K562 (cell line): ENCODE results near the gene PGRMC2. TPM values are rescaled to one million over a fixed set of nuclear protein-coding genes. Genes with fewer than 3 reads are reported as not detected.

Experiments
- ATAC-seq: fragments of 200-7000 bp; cut with Tn5 transposase; 3 replicates; pipeline ENCODE4 v1.9.1; 2020; ENCODE audit warnings: moderate library complexity
- BruUV-seq: library from RNA; stranded (reverse); fragments of 400-500 nt; replicated peaks from 2 replicates; lab custom pipeline; 2021; lab: Mats Ljungman, UMichigan
- CTCF ChIA-PET: fragments of 300-600 bp; formaldehyde crosslinking; extraction: SDS; loops from one replicate; lab custom pipeline; 2021; ENCODE audit warnings: low intra/inter-chr PET ratio; lab: Yijun Ruan, JAX
- POLR2A ChIA-PET: fragments of 300-600, 350-650 bp; sonication (Branson Sonifier 250); formaldehyde crosslinking; extraction: SDS; loops from one replicate; lab custom pipeline; 2021; ENCODE audit warnings: antibody characterized with exemption, inconsistent platforms; lab: Yijun Ruan, JAX
- DNase-seq, 4 experiments: peaks; one replicate each; pipeline versions ENCODE4 v3.0.0 to v3.0.0-alpha.2; 2011 to 2018; ENCODE audit warnings: low spot score in 3 of 4, mixed read lengths in 3 of 4; ENCODE audit errors: extremely low read depth in 1 of 4
- FAIRE-seq: peaks from 2 replicates; lab custom pipeline; 2011; peaks lifted over from hg19 to GRCh38; lab: Jason Lieb, UNC
- H2AFZ ChIP-seq: 2 replicates; pipeline ENCODE4 v1.6.0; 2011; ENCODE audit warnings: low read depth, low read length, control low read depth, inconsistent platforms
- H3K27ac ChIP-seq: fragments of 200-600 bp; 3 replicates; pipeline ENCODE4 v1.8.0; 2011; ENCODE audit warnings: low read depth, mild to moderate bottlenecking, control low read depth, inconsistent platforms, low read length, moderate library complexity, mixed read lengths; ENCODE audit errors: extremely low read depth
- H3K27me3 ChIP-seq, 2 experiments: fragments of 300-600 bp in 1 of 2; 2 replicates in 1 of 2; 3 replicates in 1 of 2; pipeline versions ENCODE4 v1.6.0 to v1.8.0; 2011; ENCODE audit warnings: inconsistent platforms in 2 of 2, low read length in 2 of 2, mild to moderate bottlenecking in 1 of 2, mixed read lengths in 1 of 2, moderate library complexity in 1 of 2; ENCODE audit not compliant: control insufficient read depth in 2 of 2, insufficient read depth in 2 of 2
- H3K36me3 ChIP-seq: fragments of 300-600 bp; 3 replicates; pipeline ENCODE4 v1.8.0; 2011; ENCODE audit warnings: mild to moderate bottlenecking, low read length, inconsistent platforms; ENCODE audit not compliant: control insufficient read depth, insufficient read depth
- H3K4me1 ChIP-seq, 2 experiments: fragments of 200-600 bp in 1 of 2; replicated peaks in 1 of 2; 2 replicates in 1 of 2; 3 replicates in 1 of 2; pipeline versions ENCODE4 v1.5.1 to v1.8.0; 2011; ENCODE audit warnings: inconsistent platforms in 2 of 2, low read length in 2 of 2, mild to moderate bottlenecking in 1 of 2, mixed read lengths in 1 of 2, moderate library complexity in 1 of 2; ENCODE audit not compliant: control insufficient read depth in 2 of 2, insufficient read depth in 2 of 2
- H3K4me2 ChIP-seq: 2 replicates; pipeline ENCODE4 v1.6.1; 2011; ENCODE audit warnings: low read length, control low read depth, inconsistent platforms, mixed read lengths; ENCODE audit not compliant: insufficient read depth
- H3K4me3 ChIP-seq: fragments of 200-600 bp; sonication (generic), shearing (Covaris generic); 2 replicates; pipeline ENCODE4 v1.5.1; 2016; ENCODE audit warnings: control low read depth, inconsistent platforms
- H3K79me2 ChIP-seq: fragments of 200-600 bp; 3 replicates; pipeline ENCODE4 v1.8.0; 2011; ENCODE audit warnings: low read length, inconsistent platforms; ENCODE audit not compliant: control insufficient read depth, insufficient read depth
- H3K9ac ChIP-seq, 2 experiments: 2 replicates each; pipeline versions ENCODE4 v1.6.0 to v1.6.1; 2011; ENCODE audit warnings: low read depth in 2 of 2, low read length in 2 of 2, control low read depth in 1 of 2, inconsistent platforms in 1 of 2, mild to moderate bottlenecking in 1 of 2, mixed read lengths in 1 of 2; ENCODE audit not compliant: insufficient read depth in 1 of 2
- H3K9me1 ChIP-seq: one replicate; pipeline ENCODE4 v1.6.0; 2011; ENCODE audit warnings: inconsistent platforms, mild to moderate bottlenecking, low read length, moderate library complexity; ENCODE audit not compliant: control insufficient read depth, insufficient read depth
- H3K9me3 ChIP-seq: replicated peaks from 2 replicates; pipeline ENCODE4 v1.5.1; 2011; ENCODE audit warnings: low read depth, low read length, inconsistent platforms; ENCODE audit not compliant: control insufficient read depth, insufficient read depth
- H4K20me1 ChIP-seq: replicated peaks from 2 replicates; pipeline ENCODE4 v1.6.1; 2011; ENCODE audit warnings: low read length, inconsistent platforms, mixed read lengths; ENCODE audit not compliant: control insufficient read depth, insufficient read depth
- CBFB ChIP-seq: sonication (generic); formaldehyde crosslinking; IDR thresholded peaks from 2 replicates; pipeline ENCODE4 v1.4.0; 2020; ENCODE audit warnings: mild to moderate bottlenecking, missing genetic modification reagents
- HSF4 ChIP-seq: fragments of 250-450 bp; sonication (Bioruptor Pico); IDR thresholded peaks from 2 replicates; pipeline ENCODE4 v2.1.2; 2022; ENCODE audit warnings: mild to moderate bottlenecking, moderate library complexity, borderline replicate concordance
- KLF10 ChIP-seq: fragments of 250-450 bp; sonication (Bioruptor Pico); IDR thresholded peaks from 2 replicates; pipeline ENCODE4 v1.6.1; 2021; ENCODE audit warnings: matching md5 sums
- MBD2 ChIP-seq: sonication (generic); IDR thresholded peaks from 2 replicates; pipeline ENCODE4 v1.6.1; 2016; ENCODE audit warnings: low read depth, borderline replicate concordance
- NFATC3 ChIP-seq: fragments of 450-650 bp; IDR thresholded peaks from 2 replicates; pipeline ENCODE4 v1.6.1; 2017; ENCODE audit warnings: mild to moderate bottlenecking
- RBM22 ChIP-seq: fragments of 200-400 bp; formaldehyde crosslinking; IDR thresholded peaks from 2 replicates; pipeline ENCODE4 v1.6.1; 2018; ENCODE audit warnings: low read length, low read depth; ENCODE audit not compliant: poor library complexity, severe bottlenecking
- RHOXF2B ChIP-seq: fragments of 250-450 bp; sonication (Bioruptor Pico); conservative IDR thresholded peaks from 2 replicates; pipeline ENCODE4 v1.5.1; 2021
- TCF7 ChIP-seq: sonication (generic); IDR thresholded peaks from 2 replicates; pipeline ENCODE4 v1.6.1; 2016; ENCODE audit warnings: antibody characterized with exemption, borderline replicate concordance
- whole genome bisulfite sequencing: fragments of 100-300 bp; shearing (Covaris generic); methylation state at CpG from one replicate; pipeline ENCODE4 v1.1.6; 2016; ENCODE audit warnings: low coverage, mixed read lengths; ENCODE audit not compliant: insufficient coverage; ENCODE audit errors: missing lambda C conversion rate; 5-methylcytosine and 5-hydroxymethylcytosine counted together
- in situ Hi-C: fragments of 300-500 bp; cut with MboI; formaldehyde crosslinking; loops from 4 replicates; pipeline ENCODE4 v1.15.0; 2018; ENCODE audit warnings: inconsistent platforms, mixed read lengths
- intact Hi-C: fragments of 100-400 bp; cut with micrococcal nuclease; formaldehyde crosslinking; loops from 2 replicates; pipeline ENCODE4 v1.14.2; 2022
- polyA plus RNA-seq, 8 experiments: library from polyadenylated mRNA; depleted of rRNA in 4 of 8; stranded (reverse) in 5 of 8; unstranded in 3 of 8; fragments of >200 nt; fragmentation: Nextera tagmentation in 2 of 8; fragmentation: Illumina TruSeq in 1 of 8; extraction: Ambion mirVana in 2 of 8; extraction: Trizol in 1 of 8; gene quantifications; 2 replicates each; pipeline versions ENCODE4 v1.2.1 to v1.2.3, GENCODE V29; 2011 to 2014; ENCODE audit warnings: inconsistent platforms in 1 of 8, missing spikeins in 1 of 8
- total RNA-seq, 7 experiments: library from RNA; depleted of rRNA in 6 of 7; stranded (reverse); fragments of >200 nt in 6 of 7; fragmentation: Illumina TruSeq in 2 of 7; extraction: Trizol in 2 of 7; gene quantifications; 2 replicates each; pipeline versions ENCODE4 v1.2.1 to v1.2.3, GENCODE V29; 2011 to 2021; ENCODE audit warnings: low replicate concordance in 1 of 7
- TF ChIP-seq, protein P1 (sequence below), 2 experiments: fragments of 450-650 bp; IDR thresholded peaks; 2 replicates each; pipeline ENCODE4 v1.6.1; 2016; ENCODE audit warnings: mild to moderate bottlenecking in 2 of 2, borderline replicate concordance in 1 of 2, low read depth in 1 of 2, moderate library complexity in 1 of 2
- TF ChIP-seq, protein P2 (sequence below): fragments of 450-650 bp; IDR thresholded peaks from 2 replicates; pipeline ENCODE4 v1.6.1; 2016; ENCODE audit warnings: antibody characterized with exemption
- TF ChIP-seq, protein P3 (sequence below): fragments of 450-650 bp; IDR thresholded peaks from 2 replicates; pipeline ENCODE4 v1.7.1; 2018; ENCODE audit warnings: mild to moderate bottlenecking, low read depth; ENCODE audit not compliant: partially characterized antibody

Gene PGRMC2
- total and polyA plus RNA-seq, 9 of the 15 experiments (the other 6 are each of a cell fraction or from before 2014, with no cell fraction given) = 12.4 to 81.3 (median 22.7) TPM

DNA sequence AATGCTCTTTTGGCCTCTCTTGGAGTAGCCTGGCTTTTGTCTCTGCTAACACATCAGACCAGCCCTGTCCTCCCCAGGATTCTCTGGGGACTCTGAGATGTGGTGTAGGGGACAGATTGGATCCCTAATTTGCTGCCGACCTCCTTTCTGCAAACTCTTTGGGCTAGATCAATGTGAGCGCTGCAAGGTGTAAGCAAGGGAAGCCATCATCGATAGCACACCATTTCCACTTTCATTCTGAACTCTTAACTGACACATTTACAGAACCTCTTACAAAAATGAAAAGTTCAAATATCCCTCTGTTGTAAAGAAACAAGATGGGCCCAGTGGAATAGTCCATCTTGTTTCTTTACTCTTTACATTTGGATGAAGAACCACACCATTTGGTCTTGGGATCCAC is 46.6 kb downstream of the PGRMC2 start:
- Histone ChIP-seq H3K4me1 (no peaks in the 10 kb centered on the region; a peak in 1 of 5 replicates), H3K4me3 (no peak overlapping the region), H3K27ac (no peak overlapping the region), H3K9me1 (no peaks in the 10 kb centered on the region), H3K9ac (no peak overlapping the region), H3K9me3 (no peaks in the 10 kb centered on the region), H3K79me2 (no peaks in the 10 kb centered on the region), H3K36me3 (no peaks in the 10 kb centered on the region), H2AFZ (no peak overlapping the region), H3K4me2 (no peak overlapping the region), H3K27me3 (no peaks in the 10 kb centered on the region; a peak in 1 of 5 replicates), H4K20me1 (no peaks in the 10 kb centered on the region)
- intact Hi-C loops = no loop called here
- no TSS peak for BruUV-seq
- ChIA-PET CTCF (no interaction called here), POLR2A (interaction anchor here (0.6 to 0.8 kb wide), 2 partner anchors 18 to 31 kb away, joined by 3 read pairs; no protein-coding TSS in a partner anchor)
- no peak; the same call in 1 of the 3 replicates for ATAC-seq
- WGBS = 62% methylated on average over 3 of the region's 3 CpGs
- no peak for DNase-seq
- in situ Hi-C loops = no loop called here
- FAIRE-seq = no peak
- TF ChIP-seq, protein P1, sequence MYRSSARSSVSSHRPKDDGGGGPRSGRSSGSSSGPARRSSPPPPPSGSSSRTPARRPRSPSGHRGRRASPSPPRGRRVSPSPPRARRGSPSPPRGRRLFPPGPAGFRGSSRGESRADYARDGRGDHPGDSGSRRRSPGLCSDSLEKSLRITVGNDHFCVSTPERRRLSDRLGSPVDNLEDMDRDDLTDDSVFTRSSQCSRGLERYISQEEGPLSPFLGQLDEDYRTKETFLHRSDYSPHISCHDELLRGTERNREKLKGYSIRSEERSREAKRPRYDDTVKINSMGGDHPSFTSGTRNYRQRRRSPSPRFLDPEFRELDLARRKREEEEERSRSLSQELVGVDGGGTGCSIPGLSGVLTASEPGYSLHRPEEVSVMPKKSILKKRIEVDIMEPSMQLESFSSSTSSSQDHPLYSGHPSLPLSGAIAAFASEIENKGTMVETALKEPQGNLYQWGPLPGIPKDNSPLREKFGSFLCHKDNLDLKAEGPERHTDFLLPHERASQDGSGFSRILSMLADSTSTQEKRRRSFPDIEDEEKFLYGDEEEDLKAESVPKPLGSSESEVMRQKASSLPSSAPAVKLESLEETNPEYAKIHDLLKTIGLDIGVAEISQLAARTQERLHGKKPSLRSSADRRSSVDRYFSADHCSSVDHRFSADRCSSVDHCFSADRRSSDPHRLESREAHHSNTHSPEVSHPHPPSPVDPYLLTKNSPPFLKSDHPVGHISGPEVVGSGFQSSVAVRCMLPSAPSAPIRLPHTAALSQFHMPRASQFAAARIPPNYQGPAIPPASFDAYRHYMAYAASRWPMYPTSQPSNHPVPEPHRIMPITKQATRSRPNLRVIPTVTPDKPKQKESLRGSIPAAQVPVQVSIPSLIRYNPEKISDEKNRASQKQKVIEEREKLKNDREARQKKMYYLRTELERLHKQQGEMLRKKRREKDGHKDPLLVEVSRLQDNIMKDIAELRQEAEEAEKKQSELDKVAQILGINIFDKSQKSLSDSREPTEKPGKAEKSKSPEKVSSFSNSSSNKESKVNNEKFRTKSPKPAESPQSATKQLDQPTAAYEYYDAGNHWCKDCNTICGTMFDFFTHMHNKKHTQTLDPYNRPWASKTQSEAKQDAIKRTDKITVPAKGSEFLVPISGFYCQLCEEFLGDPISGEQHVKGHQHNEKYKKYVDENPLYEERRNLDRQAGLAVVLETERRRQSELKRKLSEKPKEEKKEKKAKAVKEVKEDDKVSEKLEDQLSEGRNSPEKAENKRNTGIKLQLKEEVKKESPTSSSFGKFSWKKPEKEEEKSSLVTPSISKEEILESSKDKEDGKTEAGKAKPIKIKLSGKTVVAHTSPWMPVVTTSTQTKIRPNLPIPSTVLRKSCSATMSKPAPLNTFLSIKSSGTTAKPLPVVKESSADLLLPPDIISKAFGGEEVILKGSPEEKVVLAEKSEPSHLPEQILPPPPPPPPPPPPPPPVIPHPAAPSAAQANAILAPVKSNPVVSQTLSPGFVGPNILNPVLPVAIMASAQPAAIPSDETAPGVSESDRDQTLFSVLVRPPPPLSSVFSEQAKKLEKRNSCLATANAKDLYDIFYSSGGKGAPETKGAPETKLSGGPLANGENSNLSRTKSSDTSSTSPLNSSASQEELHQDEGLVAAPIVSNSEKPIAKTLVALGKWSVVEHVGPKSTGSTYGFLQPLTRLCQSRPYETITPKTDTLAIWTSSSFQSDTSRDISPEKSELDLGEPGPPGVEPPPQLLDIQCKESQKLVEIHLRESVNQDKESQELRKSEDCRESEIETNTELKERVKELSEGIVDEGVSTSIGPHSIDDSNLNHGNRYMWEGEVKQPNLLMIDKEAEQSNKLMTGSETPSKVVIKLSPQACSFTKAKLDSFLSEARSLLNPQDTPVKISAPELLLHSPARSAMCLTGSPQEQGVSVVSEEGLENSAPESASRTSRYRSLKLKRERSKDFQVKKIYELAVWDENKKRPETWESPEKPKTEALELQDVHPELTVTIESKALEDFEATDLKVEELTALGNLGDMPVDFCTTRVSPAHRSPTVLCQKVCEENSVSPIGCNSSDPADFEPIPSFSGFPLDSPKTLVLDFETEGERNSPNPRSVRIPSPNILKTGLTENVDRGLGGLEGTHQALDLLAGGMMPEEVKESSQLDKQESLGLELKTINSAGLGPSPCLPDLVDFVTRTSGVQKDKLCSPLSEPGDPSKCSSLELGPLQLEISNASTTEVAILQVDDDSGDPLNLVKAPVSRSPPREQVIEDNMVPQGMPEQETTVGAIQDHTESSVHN (IDR thresholded peaks at IDR 0.05; ENCODE audit: borderline replicate concordance in 1 of 2, low read depth in 1 of 2) = no peak
- TF ChIP-seq CBFB (CRISPR knock-in tag) (no peak), RBM22 (no peak), KLF10 (no peak), HSF4 (no peak), RHOXF2B (CRISPR knock-in tag) (no peak), NFATC3 (no peak), TCF7 (no peak), MBD2 (no peak)
- TF ChIP-seq, protein P2, sequence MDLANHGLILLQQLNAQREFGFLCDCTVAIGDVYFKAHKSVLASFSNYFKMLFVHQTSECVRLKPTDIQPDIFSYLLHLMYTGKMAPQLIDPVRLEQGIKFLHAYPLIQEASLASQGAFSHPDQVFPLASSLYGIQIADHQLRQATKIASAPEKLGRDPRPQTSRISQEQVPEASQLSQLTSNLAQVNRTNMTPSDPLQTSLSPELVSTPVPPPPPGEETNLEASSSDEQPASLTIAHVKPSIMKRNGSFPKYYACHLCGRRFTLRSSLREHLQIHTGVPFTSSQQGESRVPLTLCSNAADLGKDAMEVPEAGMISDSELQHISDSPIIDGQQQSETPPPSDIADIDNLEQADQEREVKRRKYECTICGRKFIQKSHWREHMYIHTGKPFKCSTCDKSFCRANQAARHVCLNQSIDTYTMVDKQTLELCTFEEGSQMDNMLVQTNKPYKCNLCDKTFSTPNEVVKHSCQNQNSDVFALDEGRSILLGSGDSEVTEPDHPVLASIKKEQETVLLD = no peak
- TF ChIP-seq, protein P3, sequence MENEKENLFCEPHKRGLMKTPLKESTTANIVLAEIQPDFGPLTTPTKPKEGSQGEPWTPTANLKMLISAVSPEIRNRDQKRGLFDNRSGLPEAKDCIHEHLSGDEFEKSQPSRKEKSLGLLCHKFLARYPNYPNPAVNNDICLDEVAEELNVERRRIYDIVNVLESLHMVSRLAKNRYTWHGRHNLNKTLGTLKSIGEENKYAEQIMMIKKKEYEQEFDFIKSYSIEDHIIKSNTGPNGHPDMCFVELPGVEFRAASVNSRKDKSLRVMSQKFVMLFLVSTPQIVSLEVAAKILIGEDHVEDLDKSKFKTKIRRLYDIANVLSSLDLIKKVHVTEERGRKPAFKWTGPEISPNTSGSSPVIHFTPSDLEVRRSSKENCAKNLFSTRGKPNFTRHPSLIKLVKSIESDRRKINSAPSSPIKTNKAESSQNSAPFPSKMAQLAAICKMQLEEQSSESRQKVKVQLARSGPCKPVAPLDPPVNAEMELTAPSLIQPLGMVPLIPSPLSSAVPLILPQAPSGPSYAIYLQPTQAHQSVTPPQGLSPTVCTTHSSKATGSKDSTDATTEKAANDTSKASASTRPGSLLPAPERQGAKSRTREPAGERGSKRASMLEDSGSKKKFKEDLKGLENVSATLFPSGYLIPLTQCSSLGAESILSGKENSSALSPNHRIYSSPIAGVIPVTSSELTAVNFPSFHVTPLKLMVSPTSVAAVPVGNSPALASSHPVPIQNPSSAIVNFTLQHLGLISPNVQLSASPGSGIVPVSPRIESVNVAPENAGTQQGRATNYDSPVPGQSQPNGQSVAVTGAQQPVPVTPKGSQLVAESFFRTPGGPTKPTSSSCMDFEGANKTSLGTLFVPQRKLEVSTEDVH = no peak
